H9 (cell line): ENCODE results near the gene CA11. TPM values are rescaled to one million over a fixed set of nuclear protein-coding genes. Genes with fewer than 3 reads are reported as not detected.

Experiments used
- DNase-seq: peaks from one replicate; pipeline ENCODE4 v3.0.0-alpha.2; 2017
- H2AFZ ChIP-seq: one replicate; pipeline ENCODE4 v1.6.1; 2013; ENCODE audit warnings: mild to moderate bottlenecking, low read length, control low read depth, moderate library complexity
- H2AK5ac ChIP-seq: 2 replicates; pipeline ENCODE4 v1.6.1; 2013; ENCODE audit warnings: low read length, control low read depth, mixed read lengths; ENCODE audit not compliant: insufficient read length
- H2BK120ac ChIP-seq: one replicate; pipeline ENCODE4 v1.6.1; 2013; ENCODE audit warnings: low read depth, mild to moderate bottlenecking, low read length, control low read depth, inconsistent platforms; ENCODE audit not compliant: poor library complexity, severe bottlenecking
- H2BK12ac ChIP-seq: 2 replicates; pipeline ENCODE4 v1.6.1; 2013; ENCODE audit warnings: low read length, control low read depth, mixed read lengths, low read depth; ENCODE audit not compliant: insufficient read length
- H2BK15ac ChIP-seq: 2 replicates; pipeline ENCODE4 v1.6.1; 2013; ENCODE audit warnings: low read depth, low read length, control low read depth
- H2BK20ac ChIP-seq: one replicate; pipeline ENCODE4 v1.6.1; 2013; ENCODE audit warnings: low read depth, mild to moderate bottlenecking, low read length, control low read depth, inconsistent platforms; ENCODE audit not compliant: poor library complexity, severe bottlenecking
- H2BK5ac ChIP-seq: 2 replicates; pipeline ENCODE4 v1.6.1; 2013; ENCODE audit warnings: low read length, control low read depth, mixed read lengths; ENCODE audit not compliant: insufficient read length
- H3K14ac ChIP-seq: 2 replicates; pipeline ENCODE4 v1.6.1; 2013; ENCODE audit warnings: low read length, control low read depth; ENCODE audit not compliant: insufficient read depth
- H3K18ac ChIP-seq: 2 replicates; pipeline ENCODE4 v1.6.1; 2013; ENCODE audit warnings: low read depth, mild to moderate bottlenecking, mixed read lengths, low read length, control low read depth; ENCODE audit not compliant: insufficient read length
- H3K23ac ChIP-seq: 2 replicates; pipeline ENCODE4 v1.6.1; 2013; ENCODE audit warnings: low read length, control low read depth, mixed read lengths, low read depth; ENCODE audit not compliant: insufficient read length
- H3K23me2 ChIP-seq: 2 replicates; pipeline ENCODE4 v1.6.1; 2013; ENCODE audit warnings: low read depth, mild to moderate bottlenecking, mixed read lengths, low read length, control low read depth; ENCODE audit not compliant: insufficient read length, poor library complexity, severe bottlenecking
- H3K27ac ChIP-seq: 2 replicates; pipeline ENCODE4 v1.5.1; 2013; ENCODE audit warnings: low read length, control low read depth, mixed read lengths, low read depth; ENCODE audit not compliant: insufficient read length
- H3K27me3 ChIP-seq: 2 replicates; pipeline ENCODE4 v1.6.1; 2013; ENCODE audit warnings: low read length, control low read depth, inconsistent platforms; ENCODE audit not compliant: insufficient read depth
- H3K4ac ChIP-seq: 2 replicates; pipeline ENCODE4 v1.6.1; 2013; ENCODE audit warnings: low read depth, mild to moderate bottlenecking, control low read depth, inconsistent platforms, low read length, moderate library complexity
- H3K4me1 ChIP-seq: 2 replicates; pipeline ENCODE4 v1.6.1; 2013; ENCODE audit warnings: low read length, control low read depth, inconsistent platforms; ENCODE audit not compliant: insufficient read depth
- H3K4me2 ChIP-seq: 2 replicates; pipeline ENCODE4 v1.6.1; 2013; ENCODE audit warnings: low read length, control low read depth, mixed read lengths; ENCODE audit not compliant: insufficient read length, insufficient read depth
- H3K56ac ChIP-seq: 2 replicates; pipeline ENCODE4 v1.6.1; 2013; ENCODE audit warnings: low read depth, mild to moderate bottlenecking, mixed read lengths, low read length, control low read depth; ENCODE audit not compliant: insufficient read length
- H3K79me1 ChIP-seq: 2 replicates; pipeline ENCODE4 v1.6.1; 2013; ENCODE audit warnings: low read depth, mild to moderate bottlenecking, moderate library complexity, low read length, control low read depth, inconsistent platforms; ENCODE audit not compliant: insufficient read depth, poor library complexity, severe bottlenecking
- H3K79me2 ChIP-seq: 2 replicates; pipeline ENCODE4 v1.6.1; 2013; ENCODE audit warnings: low read length, control low read depth, inconsistent platforms; ENCODE audit not compliant: insufficient read depth
- H3K9ac ChIP-seq: 2 replicates; pipeline ENCODE4 v1.6.1; 2013; ENCODE audit warnings: low read length, control low read depth, mixed read lengths; ENCODE audit not compliant: insufficient read length; ENCODE audit errors: extremely low read depth
- H3K9me3 ChIP-seq: one replicate; pipeline ENCODE4 v1.6.1; 2013; ENCODE audit warnings: low read depth, low read length, inconsistent platforms; ENCODE audit not compliant: control insufficient read depth
- H3T11ph ChIP-seq: one replicate; pipeline ENCODE4 v1.6.1; 2013; ENCODE audit warnings: mild to moderate bottlenecking, low read length, control low read depth, inconsistent platforms
- H4K20me1 ChIP-seq: one replicate; pipeline ENCODE4 v1.6.1; 2013; ENCODE audit not compliant: control insufficient read depth, insufficient read length, insufficient read depth
- H4K5ac ChIP-seq: 2 replicates; pipeline ENCODE4 v1.6.1; 2013; ENCODE audit warnings: low read depth, mild to moderate bottlenecking, mixed read lengths, low read length, control low read depth; ENCODE audit not compliant: insufficient read length
- H4K8ac ChIP-seq: replicated peaks from 2 replicates; pipeline ENCODE4 v1.6.1; 2013; ENCODE audit warnings: low read length, control low read depth, mixed read lengths, low read depth; ENCODE audit not compliant: insufficient read length
- H4K91ac ChIP-seq: 2 replicates; pipeline ENCODE4 v1.6.1; 2013; ENCODE audit warnings: low read depth, mild to moderate bottlenecking, moderate library complexity, mixed read lengths, low read length, control low read depth; ENCODE audit not compliant: insufficient read length
- H3K27ac Mint-ChIP-seq, 3 experiments: 2 replicates in 2 of 3; 3 replicates in 1 of 3; pipeline ENCODE4 v1.8.0; 2020 to 2021; ENCODE audit warnings: mixed read lengths in 3 of 3, mild to moderate bottlenecking in 1 of 3, moderate library complexity in 1 of 3
- H3K27me3 Mint-ChIP-seq: 2 replicates; pipeline ENCODE4 v1.8.0; 2021; ENCODE audit warnings: low read depth, mild to moderate bottlenecking, moderate library complexity, mixed read lengths
- H3K36me3 Mint-ChIP-seq, 3 experiments: 2 replicates in 2 of 3; 3 replicates in 1 of 3; pipeline ENCODE4 v1.8.0; 2020 to 2021; ENCODE audit warnings: low read depth in 3 of 3, mixed read lengths in 3 of 3; ENCODE audit not compliant: insufficient read depth in 1 of 3
- H3K4me1 Mint-ChIP-seq, 2 experiments: 2 replicates each; pipeline ENCODE4 v1.8.0; 2020; ENCODE audit warnings: mixed read lengths in 2 of 2
- H3K4me3 Mint-ChIP-seq, 2 experiments: 2 replicates in 1 of 2; 3 replicates in 1 of 2; pipeline ENCODE4 v1.8.0; 2020 to 2021; ENCODE audit warnings: mild to moderate bottlenecking in 2 of 2, mixed read lengths in 2 of 2, moderate library complexity in 1 of 2
- H3K9me3 Mint-ChIP-seq, 2 experiments: 2 replicates in 1 of 2; 3 replicates in 1 of 2; pipeline ENCODE4 v1.8.0; 2020; ENCODE audit warnings: mild to moderate bottlenecking in 2 of 2, mixed read lengths in 2 of 2, moderate library complexity in 1 of 2
- CTCF ChIP-seq: fragments of 200-600 bp; sonication (generic); conservative IDR thresholded peaks from 3 replicates; pipeline ENCODE4 v1.8.0; 2021; ENCODE audit warnings: antibody characterized with exemption, mild to moderate bottlenecking
- WGBS: extraction: QIAGEN DNeasy Blood & Tissue Kit; methylation state at CpG from one replicate; pipeline ENCODE4 v1.1.7; 2013; ENCODE audit warnings: missing lambda C conversion rate, low lambda C conversion rate, mixed read lengths; ENCODE audit not compliant: insufficient read length; ENCODE audit errors: extremely low coverage; 5-methylcytosine and 5-hydroxymethylcytosine counted together
- total RNA-seq: library from RNA; stranded (reverse); gene quantifications from 2 replicates; pipeline ENCODE4 v1.2.1, GENCODE V29; 2021

The CA11 gene
- total RNA-seq, 1 experiment from 2014 or later = 107 TPM

GRCh38 chr19:48634424-48635262 is 11.3 kb downstream of the CA11 start:
- peak; percentile 98 for DNase-seq
- Histone ChIP-seq H2BK12ac (no peak overlapping the region), H4K5ac (no peak overlapping the region), H2BK20ac (no peak overlapping the region), H3K14ac (no peak overlapping the region), H3K23ac (no peak overlapping the region), H3K4ac (no peak overlapping the region), H2BK120ac (no peak overlapping the region), H3K79me1 (no peaks in the 10 kb centered on the region), H4K91ac (no peak overlapping the region), H3K56ac (no peak overlapping the region), H2BK15ac (no peak overlapping the region), H3K9ac (no peak overlapping the region), H4K8ac (no peak overlapping the region), H3K27ac (no peak overlapping the region), H3K18ac (no peak overlapping the region), H3K79me2 (no peaks in the 10 kb centered on the region), H3K27me3 (no peaks in the 10 kb centered on the region; the same call in 1 of the 2 replicates), H2AFZ (no peak overlapping the region), H3K9me3 (no peaks in the 10 kb centered on the region), H3K4me2 (peak overlapping the region; percentile 57), H2BK5ac (no peak overlapping the region), H4K20me1 (no peaks in the 10 kb centered on the region), H3K4me1 (peaks cover 9% of the 10 kb centered on the region; the same call in 1 of the 2 replicates), H3K23me2 (peaks cover 32% of the 10 kb centered on the region), H2AK5ac (no peak overlapping the region), H3T11ph (no peak overlapping the region)
- H3K27ac Mint-ChIP-seq = peak overlapping the region; percentile 55 to 94 (median 85); a peak in 6 of 7 replicates
- H3K4me1 Mint-ChIP-seq = peaks cover 37 to 57% of the 10 kb centered on the region in 2 experiments
- peaks cover 8 to 28% (median 19%) of the 10 kb centered on the region in 3 experiments; a peak in 6 of 7 replicates for H3K36me3 Mint-ChIP-seq
- no CpG with 5 or more reads among the region's 37 CpGs for WGBS
- TF ChIP-seq CTCF = no peak
- no peaks in the 10 kb centered on the region for H3K9me3 Mint-ChIP-seq
- peaks cover 4% of the 10 kb centered on the region for H3K27me3 Mint-ChIP-seq
- H3K4me3 Mint-ChIP-seq = peak overlapping the region; percentile 57 to 79
